Stimulated activated CD4-positive, alpha-beta T cell treated with anti-CD3 and anti-CD28 coated beads, Interleukin-1b, Interleukin-23, amount 100 ng/mL, for 4 hours (primary cell): ENCODE data around the gene SLC16A7.

Experiments
- DNase-seq, 2 donors: peaks; one replicate each; pipeline ENCODE4 v3.0.0-alpha.2; 2020; ENCODE audit warnings: low read depth in 2 of 2

SLC16A7 gene

GRCh38 chr12:59665701-59666100 is 69.9 kb downstream of the SLC16A7 start:
- no peak for DNase-seq

GRCh38 chr12:59668674-59669073 is 72.8 kb downstream of the SLC16A7 start:
- no peak for DNase-seq

DNA sequence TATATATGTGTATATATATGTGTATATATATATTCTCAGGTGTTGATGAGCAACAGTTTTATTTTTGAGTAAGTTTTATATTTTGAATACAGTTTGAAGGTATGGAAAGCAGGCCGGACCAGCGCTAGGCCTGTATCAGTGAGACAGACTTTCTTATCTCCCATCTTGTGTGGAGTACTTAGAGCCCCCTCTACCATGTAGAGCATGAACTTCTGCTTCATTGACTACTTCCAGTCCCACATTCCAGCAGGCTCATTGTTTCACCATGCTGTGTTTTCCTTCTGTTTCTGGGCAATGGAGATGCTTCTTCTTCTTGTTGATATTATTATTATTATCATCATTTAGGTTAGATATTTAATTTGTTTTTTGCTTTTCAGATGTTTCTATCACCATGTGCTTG is 76.4 kb downstream of the SLC16A7 start:
- no peak for DNase-seq

DNA sequence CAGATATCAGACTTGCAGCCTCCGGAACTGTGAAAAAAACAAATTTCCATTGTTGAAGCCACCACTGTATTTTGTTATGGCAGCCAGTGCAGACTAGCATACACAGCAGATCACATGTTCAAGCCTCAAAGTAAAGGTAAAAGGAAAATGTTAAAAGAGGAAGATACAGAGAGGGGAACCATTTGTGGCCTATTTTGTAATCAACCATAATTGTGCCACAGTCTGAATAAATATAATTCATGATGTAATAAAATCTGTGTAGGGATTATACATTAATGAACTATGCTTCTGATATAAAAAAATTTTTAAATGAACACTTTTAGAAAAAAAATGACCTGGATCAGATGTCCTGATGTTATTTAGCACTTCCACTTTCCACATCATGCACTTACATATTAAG is 79.6 kb downstream of the SLC16A7 start:
- DNase-seq: no peak

- DNase-seq: no peak
Observed at GRCh38 chr12:59677857-59678256, 82.0 kb downstream of the SLC16A7 start.

GRCh38 chr12:59678759-59679411 is 83.1 kb downstream of the SLC16A7 start:
- DNase-seq: no peak

DNA sequence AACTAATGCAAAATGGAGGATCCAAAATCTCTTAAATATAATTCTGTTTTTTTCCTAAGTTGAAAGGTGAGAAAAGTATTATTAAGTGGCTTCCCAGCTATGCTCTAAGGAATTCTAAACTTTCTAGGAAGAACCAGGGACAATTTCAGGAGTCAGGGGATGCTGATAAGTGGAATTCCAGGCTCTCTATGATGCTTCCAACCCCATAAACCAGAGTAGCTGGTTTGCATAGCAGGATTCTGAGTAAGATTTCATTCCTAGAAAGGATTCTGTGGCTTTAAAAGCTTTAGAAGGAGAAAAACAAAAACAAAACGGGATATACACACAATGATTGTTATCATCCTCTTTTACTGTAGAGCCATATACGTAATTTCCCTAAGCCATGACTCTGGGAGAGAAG is 93.9 kb downstream of the SLC16A7 start:
- no peak for DNase-seq

DNA sequence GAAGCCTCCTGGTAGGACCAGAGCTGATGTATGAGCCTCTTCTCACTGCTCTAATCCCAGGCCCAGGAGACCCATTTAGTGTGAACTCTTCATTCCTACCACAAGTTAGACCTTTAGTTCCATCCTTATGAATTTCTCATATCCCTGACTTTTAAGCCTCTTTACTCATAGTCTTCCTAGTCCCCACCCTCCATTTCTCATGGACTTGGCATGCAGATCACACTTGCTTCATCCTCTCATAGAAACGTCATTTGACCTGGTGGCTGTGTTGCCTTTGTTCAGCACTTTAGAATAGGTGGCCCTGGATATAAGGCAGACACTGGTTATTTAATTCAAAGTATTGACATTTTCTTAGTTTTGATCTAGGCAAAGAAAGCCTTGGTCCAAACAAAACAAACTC is 99.5 kb downstream of the SLC16A7 start:
- no peak for DNase-seq

- no peak for DNase-seq
Observed at GRCh38 chr12:59698600-59698999, 102.8 kb downstream of the SLC16A7 start.

GRCh38 chr12:59699421-59700152 is 103.8 kb downstream of the SLC16A7 start:
- no peak for DNase-seq

GRCh38 chr12:59700153-59700450 is 104.3 kb downstream of the SLC16A7 start:
- no peak for DNase-seq

DNA sequence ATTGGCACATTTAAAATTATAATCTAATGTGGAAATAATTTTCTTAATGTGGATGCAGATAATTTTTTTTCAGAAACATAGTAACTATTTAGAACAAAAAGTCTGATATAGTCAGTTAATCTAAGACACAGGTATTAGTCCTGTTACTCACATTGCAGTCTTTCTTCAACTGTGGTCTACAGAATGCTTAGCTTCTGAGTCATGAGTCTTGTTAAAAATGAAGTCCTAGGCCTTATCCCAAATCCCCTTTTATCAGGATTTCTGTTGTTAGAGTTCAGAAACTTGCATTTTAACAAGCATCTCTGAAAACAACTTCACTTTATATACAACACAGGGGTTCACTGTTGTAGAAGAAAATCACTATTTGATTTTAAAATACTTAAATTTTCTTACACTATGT is 112.2 kb downstream of the SLC16A7 start:
- DNase-seq: no peak

- DNase-seq: no peak
Observed at GRCh38 chr12:59708484-59708883, 112.7 kb downstream of the SLC16A7 start.

GRCh38 chr12:59710004-59710628 is 114.3 kb downstream of the SLC16A7 start:
- no peak for DNase-seq

DNA sequence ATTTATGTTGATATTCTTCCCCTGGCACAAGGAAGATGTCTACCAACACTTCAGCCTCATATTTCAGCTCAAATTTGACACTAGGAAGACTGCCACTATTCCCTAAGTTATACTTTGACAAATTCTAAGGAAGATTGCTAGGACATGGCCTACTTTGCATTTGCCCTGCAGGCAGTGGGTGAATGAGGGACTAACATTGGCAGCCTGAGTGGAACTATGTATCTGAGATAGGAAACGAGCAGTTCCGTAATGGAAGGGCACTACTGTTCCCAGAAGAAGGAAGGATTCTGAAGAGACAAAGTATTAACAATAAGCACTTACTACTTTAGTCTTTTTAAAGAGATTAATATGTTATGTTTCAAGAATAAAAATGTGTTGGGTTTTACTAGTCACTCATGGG is 115.1 kb downstream of the SLC16A7 start:
- DNase-seq: no peak

DNA sequence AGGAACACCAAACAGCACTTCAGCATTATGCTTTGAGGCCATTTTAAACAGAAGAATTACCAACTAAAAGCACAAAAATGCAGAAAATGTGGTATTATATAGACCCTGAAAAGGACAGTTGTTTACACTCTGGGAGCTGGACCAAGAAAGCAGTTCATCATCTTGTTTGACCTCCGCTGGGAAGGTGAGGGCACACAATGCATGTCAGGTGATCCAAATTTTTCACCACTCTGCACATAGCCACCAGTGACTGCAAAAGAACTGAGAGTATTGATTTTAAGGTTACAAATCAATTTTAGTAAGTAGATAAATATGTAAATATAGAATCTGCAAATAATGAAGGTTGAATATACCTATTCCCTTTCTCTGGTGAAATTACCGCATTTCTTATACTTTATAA is 119.6 kb downstream of the SLC16A7 start:
- DNase-seq: no peak

- no peak for DNase-seq
Observed at GRCh38 chr12:59716043-59716442, 120.2 kb downstream of the SLC16A7 start.

- no peak for DNase-seq
Observed at GRCh38 chr12:59717436-59717835, 121.6 kb downstream of the SLC16A7 start.

GRCh38 chr12:59719701-59720100 is 123.9 kb downstream of the SLC16A7 start:
- DNase-seq: no peak

DNA sequence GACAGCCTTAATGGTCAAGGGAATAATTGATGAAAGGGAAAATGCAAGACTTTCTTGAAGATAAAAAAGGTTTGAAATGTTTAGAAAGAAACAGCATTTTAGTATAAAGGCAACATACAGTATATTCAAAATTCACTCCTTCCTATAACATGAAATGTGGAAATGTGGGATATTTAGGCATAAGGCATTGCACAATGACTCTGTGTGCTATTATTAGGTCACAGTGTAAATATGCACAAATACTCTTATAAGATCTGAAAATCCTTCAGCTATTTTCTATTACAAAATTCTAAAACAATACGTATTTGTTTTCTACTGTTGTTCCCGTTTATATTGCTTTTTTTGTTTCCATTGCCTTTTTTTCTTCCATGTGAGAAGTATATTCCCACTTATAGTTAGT is 127.7 kb downstream of the SLC16A7 start:
- no peak for DNase-seq

- no peak for DNase-seq
Observed at GRCh38 chr12:59724011-59724695, 128.3 kb downstream of the SLC16A7 start.

DNA sequence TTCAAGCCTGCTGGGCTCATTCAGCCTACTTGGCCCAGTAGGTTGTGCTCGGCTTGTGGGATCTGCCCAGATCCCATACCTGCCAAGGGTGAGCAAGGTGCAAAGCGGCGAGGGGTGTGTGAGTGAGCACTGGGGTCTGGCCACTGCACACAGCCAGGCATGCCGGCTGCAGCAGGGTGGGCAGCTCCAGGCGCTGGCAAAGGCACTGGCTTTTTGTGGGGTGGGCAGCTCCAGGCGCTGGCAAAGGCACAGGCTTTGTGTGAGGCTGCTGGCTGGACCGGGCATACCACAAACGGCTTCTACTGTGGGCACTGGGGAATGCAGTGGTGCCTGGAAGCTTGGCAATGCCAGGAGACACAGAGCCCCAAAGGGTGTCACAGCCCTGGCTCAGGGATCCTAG is 137.4 kb downstream of the SLC16A7 start:
- no peak for DNase-seq

GRCh38 chr12:59734371-59734770 is 138.5 kb downstream of the SLC16A7 start:
- DNase-seq: no peak
